Ishikawa (cell line): ENCODE results near the gene EMX1.

Source experiments
- CEBPB ChIP-seq: IDR thresholded peaks from 2 replicates; pipeline ENCODE4 v1.6.1; 2012
- CREB1 ChIP-seq: IDR thresholded peaks from 2 replicates; pipeline ENCODE4 v1.6.1; 2012; ENCODE audit warnings: low read depth
- EGR1 ChIP-seq: IDR thresholded peaks from 2 replicates; pipeline ENCODE4 v1.6.1; 2012
- EP300 ChIP-seq: IDR thresholded peaks from 2 replicates; pipeline ENCODE4 v1.6.1; 2012; ENCODE audit warnings: borderline replicate concordance
- FOXM1 ChIP-seq: IDR thresholded peaks from 2 replicates; pipeline ENCODE4 v1.6.1; 2012; ENCODE audit warnings: low read depth, borderline replicate concordance
- MAX ChIP-seq: IDR thresholded peaks from 2 replicates; pipeline ENCODE4 v1.6.1; 2012
- NFIC ChIP-seq: IDR thresholded peaks from 2 replicates; pipeline ENCODE4 v1.6.1; 2012
- RAD21 ChIP-seq: IDR thresholded peaks from 2 replicates; pipeline ENCODE4 v1.6.1; 2012; ENCODE audit warnings: low read depth
- REST ChIP-seq: IDR thresholded peaks from 2 replicates; pipeline ENCODE4 v1.6.1; 2012; ENCODE audit warnings: low read depth, mild to moderate bottlenecking
- TAF1 ChIP-seq: IDR thresholded peaks from 2 replicates; pipeline ENCODE4 v1.6.1; 2012; ENCODE audit warnings: low read depth, mild to moderate bottlenecking
- TCF12 ChIP-seq: IDR thresholded peaks from 2 replicates; pipeline ENCODE4 v1.6.1; 2012; ENCODE audit warnings: low read depth
- TEAD4 ChIP-seq: IDR thresholded peaks from 2 replicates; pipeline ENCODE4 v1.6.1; 2012
- USF1 ChIP-seq: IDR thresholded peaks from 2 replicates; pipeline ENCODE4 v1.6.1; 2012
- YY1 ChIP-seq: IDR thresholded peaks from 2 replicates; pipeline ENCODE4 v1.6.1; 2012; ENCODE audit warnings: low read depth
- ZBTB7A ChIP-seq: IDR thresholded peaks from 2 replicates; pipeline ENCODE4 v1.6.1; 2012; ENCODE audit warnings: low read depth

Gene EMX1

GRCh38 chr2:72953976-72954375, 36.7 kb downstream of the EMX1 start:
- TF ChIP-seq CREB1 (no peak), FOXM1 (no peak), MAX (no peak), ZBTB7A (no peak), EP300 (no peak), REST (no peak)

GRCh38 chr2:72954376-72955227, 37.3 kb downstream of the EMX1 start:
- TF ChIP-seq ZBTB7A, result no peak
- TF ChIP-seq EP300, result no peak
- TF ChIP-seq MAX, result no peak
- no peak for TF ChIP-seq FOXM1
- TF ChIP-seq REST, result no peak
- TF ChIP-seq NFIC, result no peak
- no peak for TF ChIP-seq TEAD4
- no peak for TF ChIP-seq RAD21
- no peak for TF ChIP-seq EGR1
- TF ChIP-seq CREB1, result no peak
- TF ChIP-seq YY1, result no peak
- TF ChIP-seq TCF12, result no peak
- TF ChIP-seq CEBPB, result no peak
- no peak for TF ChIP-seq USF1
- no peak for TF ChIP-seq TAF1

GRCh38 chr2:72955228-72956049, 38.1 kb downstream of the EMX1 start:
- TF ChIP-seq CREB1 (no peak), ZBTB7A (no peak), TEAD4 (no peak), YY1 (no peak), TAF1 (no peak), REST (no peak), EP300 (no peak)

- TF ChIP-seq ZBTB7A (no peak), REST (no peak), TEAD4 (no peak), EGR1 (no peak), CREB1 (no peak)
These were observed 38.7 kb downstream of the EMX1 start for GRCh38 chr2:72956050-72956395.
